Measurements from ENCODE around the gene KLF16.

The KLF16 gene

DNA sequence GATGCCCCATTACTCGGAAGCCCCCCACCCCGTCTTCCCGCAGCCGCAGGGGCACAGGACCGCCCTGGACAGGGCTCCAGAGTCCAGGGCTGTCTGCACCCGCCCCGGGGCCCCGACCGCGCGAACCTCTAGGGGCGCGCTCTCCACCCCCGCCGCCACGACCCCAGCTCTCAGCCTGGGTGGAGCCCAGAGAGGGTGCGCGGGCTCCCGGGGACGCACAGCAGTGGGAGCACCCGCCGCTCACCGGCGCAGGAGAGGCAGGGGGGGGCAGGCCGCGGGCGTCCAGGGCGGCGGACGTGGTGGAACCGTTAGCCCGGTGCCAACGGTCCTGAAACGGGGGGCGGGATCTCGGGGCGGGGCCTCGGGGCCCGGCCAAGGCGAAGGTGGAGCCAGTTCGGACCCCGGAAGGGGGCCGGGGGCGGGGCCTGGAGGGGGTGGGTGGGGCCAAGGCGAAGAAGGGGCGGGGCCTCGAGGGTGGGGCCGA lies 51.4 kb downstream of the KLF16 start, which contains the start of gene ATP8B3:
Gene ATP8B3 (minus strand): TSS at position 335 of the 484 bp plus-strand sequence. CDS start 540 bp downstream, outside the sequence.
- peak in 6 of 51 donors; percentile 38 to 67 (median 60) for DNase-seq

DNA sequence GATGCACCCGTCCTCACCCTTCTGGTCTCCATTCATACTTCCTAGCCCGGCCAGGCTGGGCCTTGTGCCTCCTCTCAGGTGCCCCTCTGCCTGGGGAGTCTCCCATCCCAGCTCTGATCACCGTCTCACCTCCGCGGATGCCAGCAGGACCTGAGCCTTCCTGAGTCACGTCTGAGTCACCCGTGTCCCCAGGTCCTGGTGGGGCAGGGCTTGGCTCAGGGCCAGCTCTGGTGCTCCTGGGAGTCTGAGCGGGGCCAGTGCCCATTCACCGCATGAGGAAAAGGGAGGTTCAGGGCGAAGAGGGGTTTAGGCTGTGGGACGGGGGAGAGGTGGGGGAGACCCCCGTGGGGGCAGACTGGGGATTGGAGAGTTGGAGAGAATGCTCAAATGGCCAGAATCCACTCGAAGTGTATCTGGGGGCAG lies 51.9 kb downstream of the KLF16 start:
- DNase-seq = peak in 6 of 51 donors; percentile 5 to 17 (median 14)

DNA sequence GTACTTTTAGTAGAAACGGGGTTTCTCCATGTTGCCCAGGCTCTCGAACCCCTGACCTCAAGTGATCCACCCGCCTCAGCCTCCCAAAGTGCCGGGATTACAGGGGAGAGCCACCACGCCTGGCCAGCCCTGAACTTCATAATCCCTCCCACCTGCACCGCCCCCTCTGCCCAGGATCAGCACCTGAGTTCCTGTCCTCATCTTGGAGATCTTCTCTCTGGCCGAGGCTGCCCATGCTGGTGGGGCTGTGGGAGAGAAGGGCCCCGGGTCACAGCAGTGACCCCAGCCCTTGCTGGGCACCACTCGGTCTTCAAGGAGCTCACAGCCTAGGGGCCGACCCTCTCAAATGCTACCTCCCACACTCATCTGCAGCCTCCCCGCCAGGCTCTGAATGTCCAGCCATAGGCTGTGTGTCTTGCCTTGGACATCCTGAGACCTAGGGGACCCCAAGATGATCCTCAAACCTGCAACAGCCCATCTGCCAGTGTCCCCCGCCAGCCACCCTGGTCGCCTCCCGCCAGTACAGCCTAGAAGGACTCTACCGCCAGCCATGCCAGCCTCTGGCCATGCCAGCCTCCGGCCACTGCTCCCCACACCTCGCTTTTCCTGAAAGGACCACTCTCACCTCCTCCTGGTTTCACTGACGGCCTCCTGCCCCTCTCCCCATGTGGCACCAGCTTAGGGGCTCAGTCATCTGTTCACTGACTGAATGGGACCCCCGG lies 52.8 kb downstream of the KLF16 start:
- DNase-seq = no peak

DNA sequence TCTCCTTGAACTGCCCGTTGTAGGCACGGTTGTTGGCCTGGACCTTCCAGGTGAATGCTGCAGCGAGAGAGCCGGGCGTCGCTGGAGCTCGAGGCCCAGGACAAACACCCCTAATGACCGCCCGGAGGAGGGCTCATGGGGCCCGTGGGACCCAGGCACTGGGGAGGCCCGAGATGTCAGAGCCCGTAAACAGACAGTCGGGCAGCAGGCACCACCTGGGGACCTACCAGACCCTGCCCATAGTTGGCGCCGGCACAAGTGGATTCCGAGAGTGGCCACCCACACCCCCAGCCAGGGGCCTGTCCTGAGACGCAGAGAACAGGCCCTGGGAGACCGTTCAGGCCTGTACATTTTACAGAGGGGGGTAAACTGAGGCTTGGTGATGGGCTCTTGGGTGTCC lies 53.7 kb downstream of the KLF16 start:
- DNase-seq = no peak

DNA sequence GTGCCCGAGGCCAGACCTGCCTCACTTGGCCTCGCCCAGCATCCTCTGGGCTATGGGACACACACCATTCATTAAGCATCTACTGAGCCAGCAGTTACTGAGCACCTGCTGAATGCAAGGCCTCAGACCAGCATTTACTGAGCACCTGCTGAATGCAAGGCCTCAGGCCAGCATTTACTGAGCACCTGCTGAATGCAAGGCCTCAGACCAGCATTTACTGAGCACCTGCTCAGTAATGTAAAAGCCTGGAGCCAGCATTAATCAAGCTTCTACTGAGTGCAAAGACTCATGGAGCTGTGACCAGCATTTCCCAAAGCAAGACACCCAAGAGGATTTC lies 55.0 kb downstream of the KLF16 start:
- no peak for DNase-seq

DNA sequence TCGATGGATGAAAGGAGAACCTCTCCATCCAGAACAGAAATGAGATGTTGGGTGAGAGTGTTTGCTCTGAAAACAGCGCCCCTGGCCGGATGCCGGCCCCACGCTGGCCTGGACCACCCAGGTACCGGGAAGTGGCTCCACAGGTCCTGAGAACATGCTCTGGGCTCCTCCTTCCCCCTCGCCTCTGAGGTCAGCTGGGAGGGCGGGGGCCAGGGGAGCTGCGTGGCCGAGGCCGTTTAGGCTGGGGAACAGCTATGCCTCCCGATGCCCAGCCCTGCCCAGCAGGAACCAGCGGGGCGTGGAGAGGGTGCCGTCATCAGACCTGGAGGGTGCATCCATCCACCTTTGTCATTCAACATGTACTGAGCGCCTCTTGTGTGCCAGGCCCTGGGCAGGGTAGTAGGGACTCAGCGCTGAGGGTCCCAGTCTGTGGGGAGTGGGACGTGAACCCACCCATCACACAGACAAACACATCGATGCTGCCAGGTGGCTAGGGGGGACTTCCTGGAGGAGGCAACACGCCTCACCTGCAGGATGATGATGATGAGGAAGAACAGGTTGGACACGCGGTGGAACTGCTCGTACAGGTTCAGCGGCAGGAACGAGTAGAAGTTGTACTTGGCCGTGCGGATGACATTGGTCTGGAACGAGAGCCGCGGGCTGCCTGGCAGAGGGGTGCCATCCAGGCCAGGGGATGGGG lies 55.5 kb downstream of the KLF16 start:
- DNase-seq = no peak

DNA sequence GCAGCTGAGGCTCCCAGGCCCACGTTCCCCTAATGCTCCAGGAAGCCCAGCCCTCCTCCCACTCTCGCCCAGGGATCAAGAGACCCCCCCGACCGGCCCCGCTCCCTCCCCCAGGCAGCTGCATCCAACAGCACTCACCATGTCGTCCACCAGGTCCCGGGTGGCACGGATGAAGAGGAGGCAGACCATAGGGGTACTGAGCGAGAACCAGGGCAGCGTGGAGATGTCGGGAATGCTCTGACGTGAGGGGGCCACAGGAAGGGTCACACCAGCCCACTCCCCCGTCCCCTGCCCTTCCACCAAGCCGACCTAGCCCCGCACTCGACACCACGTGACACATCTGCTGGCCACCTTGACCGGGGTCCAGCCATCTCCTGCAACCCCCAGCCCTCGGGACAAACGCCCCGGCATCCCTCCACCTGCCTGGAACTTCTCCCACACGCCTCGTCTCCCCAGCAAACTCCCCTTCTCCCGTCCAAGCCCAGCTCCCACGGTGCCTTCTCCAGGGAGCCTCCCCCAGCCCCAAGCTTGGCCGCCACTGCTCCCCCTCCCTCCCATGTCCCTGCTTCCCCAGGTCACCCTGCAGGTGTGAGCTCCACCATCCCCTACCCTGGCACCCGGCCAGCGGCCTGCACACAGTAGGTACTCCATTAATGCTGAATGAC lies 56.2 kb downstream of the KLF16 start:
- DNase-seq = no peak

DNA sequence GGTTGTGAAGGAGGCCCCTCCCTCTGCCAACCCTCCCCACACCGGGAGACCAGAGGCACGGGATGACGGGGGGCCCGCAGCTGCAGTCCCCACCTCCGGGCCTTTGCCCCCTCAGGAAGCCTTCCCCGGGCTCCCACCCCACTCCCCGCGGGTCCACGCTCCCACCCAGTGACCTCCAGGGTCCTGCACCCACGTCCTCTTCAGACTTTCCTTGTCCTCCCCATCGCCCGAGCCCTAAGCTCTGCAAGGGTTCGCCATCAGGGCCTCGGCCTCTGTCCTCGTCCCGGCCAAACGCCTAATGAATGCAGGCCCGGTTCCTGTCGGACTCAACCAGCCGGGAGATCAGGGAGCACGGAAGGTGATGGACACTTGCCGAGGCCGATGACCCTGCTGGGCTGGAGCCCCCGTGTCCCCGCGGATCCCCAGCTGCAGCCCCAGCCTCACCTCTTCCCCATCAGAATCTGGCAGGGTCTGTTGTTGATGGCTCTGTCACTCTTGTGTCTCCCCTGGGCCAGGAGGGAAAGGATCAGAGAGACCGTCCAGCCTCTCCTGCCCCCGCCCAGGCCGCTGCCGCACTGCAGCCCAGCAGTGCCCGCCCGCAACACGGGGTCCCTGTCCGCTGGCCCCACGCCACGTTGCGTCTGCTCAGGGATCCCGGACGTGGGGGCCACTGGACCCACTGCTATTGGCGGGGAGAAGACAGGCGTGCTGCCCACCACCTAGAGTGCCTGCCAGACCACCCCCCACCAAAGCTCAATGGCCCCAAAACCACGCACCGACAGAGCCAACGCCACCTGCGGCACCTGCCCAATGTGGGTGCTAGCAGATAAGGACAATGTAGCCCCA lies 57.0 kb downstream of the KLF16 start:
- no peak for DNase-seq

DNA sequence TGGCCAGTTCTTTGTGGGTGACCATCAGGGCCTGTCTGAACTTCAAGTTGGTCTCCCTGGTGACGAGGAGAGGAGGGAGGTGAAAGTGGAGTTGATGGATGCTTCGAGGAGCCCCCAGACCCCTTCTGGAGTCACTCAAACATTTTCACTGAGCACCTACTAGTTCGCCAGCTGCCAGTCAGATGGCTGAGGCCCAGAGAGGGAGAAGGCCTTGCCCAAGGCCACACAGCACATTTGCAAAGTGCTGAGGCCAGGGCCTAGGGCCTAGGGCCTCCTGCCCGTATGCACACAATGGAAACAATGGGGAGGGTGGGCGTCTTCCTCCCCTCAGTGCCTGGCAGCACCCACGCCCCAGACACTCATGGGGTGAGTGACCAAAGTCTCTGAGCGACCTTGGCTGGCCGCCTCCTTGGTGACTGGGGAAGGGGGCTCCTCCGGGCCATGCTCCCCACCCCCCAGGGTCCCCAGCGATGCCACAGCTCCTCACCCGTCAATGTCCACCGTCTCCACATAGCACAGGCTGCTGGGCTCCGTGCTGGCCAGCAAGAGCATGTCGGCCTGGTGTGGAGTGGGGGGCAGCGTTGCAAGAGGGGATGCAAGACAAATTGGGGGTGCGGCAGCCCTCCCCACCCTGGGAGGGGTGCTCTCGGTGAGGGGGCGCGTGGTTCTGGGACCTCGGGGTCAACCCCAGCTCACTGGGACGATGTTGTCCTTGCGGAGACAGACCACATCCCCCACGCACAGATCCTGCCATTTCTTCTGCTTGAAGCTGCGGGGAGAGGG lies 57.8 kb downstream of the KLF16 start:
- no peak for DNase-seq

DNA sequence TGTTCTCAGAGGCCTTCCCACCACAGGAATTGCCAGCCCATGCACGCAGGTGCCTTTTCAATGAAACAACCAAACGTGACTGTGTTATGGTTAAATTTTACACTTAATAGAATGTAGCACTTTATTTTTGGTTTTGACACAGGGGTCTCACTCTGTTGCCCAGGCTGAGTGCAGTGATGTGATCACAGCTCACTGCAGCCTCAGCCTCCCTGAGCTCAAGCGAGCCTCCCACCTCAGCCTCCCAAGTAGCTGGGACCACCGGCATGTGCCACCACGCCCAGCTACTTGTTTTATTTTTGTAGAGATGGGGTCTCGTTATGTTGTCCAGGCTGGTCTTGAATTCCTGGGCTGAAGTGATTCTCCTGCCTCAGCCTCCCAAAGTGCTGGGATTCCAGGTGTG lies 58.5 kb downstream of the KLF16 start:
- no peak for DNase-seq

All from hypothalamus (tissue), 51 donors.